HG03060 (cell line): ENCODE results near the gene NFASC.

ENCODE experiments used
- ATAC-seq: cut with Tn5 transposase; IDR thresholded peaks from one replicate; pipeline ENCODE4 v1.9.1; 2021; ENCODE audit warnings: low read depth, moderate number of reproducible peaks; ENCODE audit not compliant: unreplicated experiment

The NFASC gene

DNA sequence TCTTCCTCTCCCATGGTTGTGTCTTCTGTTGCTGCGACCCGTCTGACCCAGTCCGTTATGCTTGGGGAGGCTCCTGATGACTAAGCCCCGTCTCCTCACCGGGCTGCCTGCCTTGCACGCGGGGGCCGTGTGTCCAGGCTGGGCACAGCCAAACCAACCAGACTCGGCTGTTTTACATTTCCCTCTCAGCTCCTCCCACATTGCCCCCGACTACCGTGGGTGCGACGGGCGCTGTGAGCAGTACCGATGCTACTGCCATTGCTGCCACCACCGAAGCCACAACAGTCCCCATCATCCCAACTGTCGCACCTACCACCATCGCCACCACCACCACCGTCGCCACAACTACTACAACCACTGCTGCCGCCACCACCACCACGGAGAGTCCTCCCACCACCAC is 126.3 kb downstream of the NFASC start:
- ATAC-seq: no peak

DNA sequence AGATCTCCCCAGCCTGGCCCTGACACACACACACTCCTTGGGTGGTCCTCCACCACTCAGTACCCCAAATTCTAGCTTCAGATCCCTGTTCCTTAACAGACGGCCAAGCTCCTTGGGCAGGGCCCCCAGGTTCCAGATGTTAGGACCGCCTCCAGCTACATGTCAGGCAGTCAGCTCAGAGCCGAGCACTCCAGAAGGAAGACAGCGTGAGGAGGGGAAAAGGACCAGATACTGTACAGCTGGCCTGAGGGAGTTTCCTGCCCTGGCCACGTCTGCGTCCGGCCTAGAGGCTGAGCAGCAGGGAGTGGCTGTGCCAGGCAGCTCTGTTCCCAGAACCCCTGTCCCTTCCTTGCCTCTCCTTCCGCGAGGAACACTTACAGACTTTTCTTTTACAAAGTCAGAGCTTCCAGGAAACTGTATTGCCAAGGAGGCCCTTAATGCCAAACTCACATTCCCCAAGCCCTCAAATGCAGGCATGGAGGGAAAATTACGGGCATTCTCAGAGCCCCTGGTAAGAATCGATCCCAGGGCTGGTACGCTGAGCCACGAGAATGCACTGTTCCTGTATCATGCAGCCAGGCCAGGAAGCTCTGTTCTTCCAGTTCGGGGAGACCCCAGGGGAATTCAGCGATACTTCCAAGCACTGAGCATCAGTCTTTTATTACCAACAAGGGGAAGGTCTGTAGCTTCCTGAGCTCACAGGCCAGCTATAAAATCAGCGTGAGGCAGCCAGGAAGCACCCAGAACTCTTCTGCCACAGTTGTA is 127.1 kb downstream of the NFASC start:
- ATAC-seq: no peak

DNA sequence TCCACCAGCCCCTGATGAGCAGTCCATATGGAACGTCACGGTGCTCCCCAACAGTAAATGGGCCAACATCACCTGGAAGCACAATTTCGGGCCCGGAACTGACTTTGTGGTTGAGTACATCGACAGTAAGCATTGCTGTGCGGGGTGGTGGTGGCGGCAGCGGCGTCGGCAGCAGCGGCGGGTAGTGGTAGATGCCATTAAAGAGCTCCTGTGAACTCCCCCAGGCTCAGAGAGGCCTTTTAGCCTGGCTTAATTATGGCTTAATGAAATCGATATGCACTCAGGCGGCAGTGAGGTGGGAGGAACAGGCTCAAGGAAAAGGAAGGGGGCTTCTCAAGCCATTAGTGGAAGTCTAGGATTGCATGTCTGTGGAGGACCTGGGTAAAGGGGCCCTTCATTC is 130.5 kb downstream of the NFASC start:
- no peak for ATAC-seq

DNA sequence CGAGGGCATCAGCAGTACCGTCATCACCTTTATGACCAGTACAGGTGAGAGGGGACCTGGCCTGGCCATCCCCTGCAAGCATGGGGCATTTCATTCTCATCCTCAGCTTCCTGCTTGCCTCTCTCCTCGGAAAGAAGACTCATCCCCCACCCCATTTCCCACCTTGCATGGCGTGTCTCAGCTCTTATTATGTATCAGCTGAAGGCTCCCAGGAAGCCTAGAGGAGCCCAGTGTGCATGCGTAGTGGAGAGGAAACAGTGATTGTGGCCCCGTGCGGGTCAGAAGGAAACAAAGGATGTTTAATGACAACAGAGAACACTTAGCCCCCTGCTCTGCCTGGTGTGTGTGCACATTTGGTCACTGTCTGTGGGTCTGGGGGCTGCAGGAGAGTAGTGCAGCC is 132.0 kb downstream of the NFASC start:
- no peak for ATAC-seq

DNA sequence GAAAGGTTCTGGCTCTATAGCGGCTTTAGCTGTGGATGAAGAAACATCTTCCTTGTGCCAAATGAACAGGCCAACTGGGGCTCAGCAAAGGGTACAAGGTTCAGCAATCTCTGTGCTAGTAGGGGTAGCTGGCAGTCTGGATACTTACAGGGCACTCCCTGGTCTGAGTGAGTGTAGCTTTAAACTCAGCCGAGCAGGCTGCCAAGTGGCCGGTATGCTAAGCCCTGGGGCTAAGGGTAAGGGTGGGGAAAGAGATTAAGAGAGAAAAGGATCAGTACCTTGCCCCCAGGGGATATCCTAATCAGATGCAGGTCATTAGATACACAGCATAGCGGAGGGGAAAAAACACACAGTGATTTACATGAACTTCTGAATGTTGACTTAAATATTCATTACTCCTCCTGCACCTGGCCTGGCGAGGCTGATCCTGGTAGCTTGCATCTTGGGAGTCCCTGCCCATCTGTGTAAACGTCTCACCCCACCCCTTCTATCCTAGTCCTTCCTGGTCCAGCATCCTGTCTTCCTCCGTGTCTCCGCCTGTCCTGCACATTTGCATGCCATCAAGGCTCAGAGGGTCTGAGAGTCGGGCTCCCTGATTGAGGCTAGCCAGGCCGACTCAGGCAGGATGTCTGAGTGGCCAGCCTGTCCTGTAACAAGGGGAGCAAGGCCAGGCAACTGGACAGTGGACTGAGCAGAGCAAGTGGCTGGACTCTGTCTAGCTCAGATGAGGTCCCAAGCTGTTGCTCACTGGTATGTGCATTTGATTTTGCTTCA is 132.9 kb downstream of the NFASC start:
- ATAC-seq: no peak

DNA sequence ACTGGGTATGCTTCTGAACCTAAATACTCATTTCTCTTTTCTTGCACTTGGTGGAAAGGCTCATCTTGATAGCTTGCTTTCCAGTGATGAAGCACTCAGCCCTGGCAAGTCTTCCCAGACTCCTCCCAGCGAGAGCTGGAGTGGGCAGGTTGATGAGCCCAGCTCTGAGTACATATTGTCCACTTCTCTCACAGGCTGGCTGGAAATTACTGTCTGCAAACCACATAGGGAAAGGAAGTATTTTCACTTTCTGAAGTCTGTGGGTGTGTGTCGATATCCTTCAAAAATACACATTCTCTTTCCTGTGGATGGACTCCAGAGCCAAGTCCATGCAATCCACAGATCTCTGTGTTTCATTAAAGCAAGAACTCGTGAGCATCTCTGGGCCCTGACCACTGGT is 133.7 kb downstream of the NFASC start:
- no peak for ATAC-seq

DNA sequence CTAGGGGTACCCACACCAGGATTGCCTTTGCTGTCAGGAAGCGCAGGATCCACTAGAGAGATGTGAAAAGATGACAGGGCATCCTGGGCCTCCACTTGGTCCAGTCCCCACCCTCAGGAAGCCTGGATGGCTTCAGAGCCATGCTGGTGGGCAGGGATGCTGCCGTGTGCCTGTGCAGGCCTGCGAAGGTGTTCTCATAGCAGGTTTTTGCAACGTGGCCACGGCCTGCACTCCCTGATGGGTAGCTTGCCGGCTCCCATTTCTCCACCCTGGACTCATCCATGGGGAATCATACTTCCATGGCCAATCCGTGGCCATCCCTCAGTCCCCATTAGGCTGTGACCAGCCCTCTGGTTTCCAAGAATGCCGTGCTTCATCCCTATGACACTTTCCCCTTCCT is 138.2 kb downstream of the NFASC start:
- ATAC-seq: no peak

DNA sequence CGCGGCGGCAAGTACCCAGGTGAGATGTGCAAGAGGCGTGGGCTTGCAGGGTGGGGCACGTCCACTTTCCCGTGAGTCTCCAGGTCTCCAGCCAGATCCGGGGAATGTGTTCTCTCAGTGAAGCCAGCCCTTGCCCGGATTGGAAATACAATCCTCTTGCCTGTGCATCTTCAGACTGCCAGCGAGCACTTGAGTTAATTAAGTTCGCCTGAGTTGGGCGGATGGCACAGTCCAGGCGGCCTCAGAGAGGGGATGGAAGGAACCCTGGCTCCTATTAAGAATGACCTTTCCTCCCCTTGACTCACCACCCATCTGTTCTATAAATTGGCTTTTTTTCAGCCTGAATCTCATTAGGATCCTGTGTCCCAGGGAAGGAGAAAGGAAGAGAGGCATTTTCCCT is 139.0 kb downstream of the NFASC start:
- no peak for ATAC-seq

DNA sequence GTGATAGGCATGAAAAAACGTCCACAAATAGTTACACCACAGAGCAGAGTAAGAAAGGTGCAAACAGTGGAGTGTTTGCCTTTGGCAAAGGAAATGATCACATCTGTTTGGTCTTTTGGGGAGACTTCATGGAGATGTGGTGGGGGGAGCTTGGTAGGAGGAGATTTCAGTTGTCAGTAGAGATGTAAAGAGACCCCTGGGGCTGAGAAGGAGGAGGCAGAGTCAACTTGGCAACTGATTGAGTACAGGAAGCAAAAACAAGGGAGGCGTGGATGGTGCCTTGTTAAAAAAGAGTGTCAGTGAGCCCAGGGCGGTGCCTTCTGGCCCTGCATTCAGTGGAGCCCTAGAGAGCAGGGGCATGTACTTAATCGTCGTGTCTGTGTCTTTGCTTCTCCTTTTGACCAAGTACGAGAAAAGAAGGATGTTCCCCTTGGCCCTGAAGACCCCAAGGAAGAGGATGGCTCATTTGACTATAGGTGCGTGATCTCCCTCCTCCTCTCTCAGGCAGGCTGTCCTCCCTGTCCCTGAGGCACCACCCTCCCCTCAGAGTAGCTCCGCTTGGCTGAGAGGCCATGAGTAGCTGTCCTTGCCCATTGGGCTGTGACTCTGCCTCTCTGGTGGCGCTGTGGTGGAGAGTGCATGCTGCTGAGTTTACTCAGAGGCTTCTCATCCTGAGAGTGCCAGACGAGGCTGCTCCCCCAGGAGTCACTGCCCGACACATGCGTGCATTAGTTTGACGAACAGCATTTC is 141.9 kb downstream of the NFASC start:
- no peak for ATAC-seq

DNA sequence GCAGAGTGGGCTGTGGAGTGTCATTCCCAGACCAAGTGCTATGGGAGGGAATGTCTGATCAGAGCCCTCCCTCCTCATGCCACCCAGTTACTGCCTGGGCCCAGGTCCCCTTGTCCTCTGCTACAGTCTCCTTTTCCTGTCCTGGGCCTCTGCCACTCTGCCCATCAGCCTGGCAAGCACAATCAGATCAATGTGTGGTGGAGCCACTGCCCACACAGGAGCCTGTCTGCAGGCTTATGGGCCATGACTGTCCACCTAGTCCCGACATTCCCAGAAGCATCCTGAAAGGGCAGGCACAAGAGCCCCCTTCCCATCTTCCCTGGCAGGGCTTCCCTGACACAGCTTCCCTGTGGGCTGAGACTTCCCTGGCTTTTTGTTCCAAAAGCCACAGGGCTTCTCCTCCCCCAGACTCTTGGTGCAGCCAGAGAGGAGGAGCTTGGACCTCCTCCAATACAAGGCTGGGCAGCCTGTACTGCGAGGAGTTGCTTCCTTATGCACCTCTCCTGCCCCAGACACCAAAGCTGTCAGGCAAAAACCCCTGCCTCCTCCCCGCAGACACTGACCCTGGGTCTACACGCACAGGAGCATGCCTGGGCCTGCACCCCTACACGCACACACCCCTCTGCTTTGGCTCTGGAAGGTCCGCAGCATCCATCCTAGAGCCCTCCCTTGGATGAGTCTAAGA is 143.2 kb downstream of the NFASC start:
- no peak for ATAC-seq

DNA sequence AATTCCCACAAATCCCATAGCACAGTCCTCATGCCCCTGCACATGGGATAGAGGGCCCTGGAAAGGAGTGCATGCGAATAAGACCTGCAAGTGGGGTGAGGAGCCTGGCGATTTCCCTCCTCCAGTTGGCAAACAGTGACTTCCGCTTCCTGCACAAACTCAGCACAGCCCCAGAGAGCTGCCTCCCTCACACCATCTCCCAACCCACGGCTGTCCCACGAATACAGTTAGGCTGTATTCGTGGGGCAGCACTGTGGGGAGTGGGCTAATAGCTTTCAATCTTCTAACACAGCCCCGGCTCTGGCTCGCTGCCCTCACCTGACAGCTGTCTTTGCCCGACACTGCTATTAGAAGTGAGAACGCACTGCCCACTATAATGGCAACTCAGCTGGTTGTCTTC is 144.1 kb downstream of the NFASC start:
- no peak for ATAC-seq

DNA sequence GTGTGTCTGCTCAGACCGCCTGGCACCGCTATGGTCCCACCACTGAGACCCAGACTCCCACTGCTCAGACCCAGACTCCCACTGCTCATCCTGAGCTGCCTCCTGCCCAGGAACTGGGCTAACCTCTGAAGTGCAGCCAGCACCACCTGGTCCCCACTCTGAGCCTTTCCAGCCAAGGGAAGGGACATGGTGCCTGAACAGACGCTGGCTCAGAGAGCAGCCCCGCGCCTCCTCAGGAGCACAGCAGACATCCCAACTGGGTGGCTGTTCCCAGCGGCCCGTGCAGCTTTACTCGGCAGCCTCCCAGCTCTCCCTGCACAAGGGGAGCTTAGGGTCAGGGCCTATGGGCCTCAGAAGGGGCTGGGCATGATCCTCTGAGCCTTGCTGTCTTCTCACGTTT is 144.6 kb downstream of the NFASC start:
- no peak for ATAC-seq

DNA sequence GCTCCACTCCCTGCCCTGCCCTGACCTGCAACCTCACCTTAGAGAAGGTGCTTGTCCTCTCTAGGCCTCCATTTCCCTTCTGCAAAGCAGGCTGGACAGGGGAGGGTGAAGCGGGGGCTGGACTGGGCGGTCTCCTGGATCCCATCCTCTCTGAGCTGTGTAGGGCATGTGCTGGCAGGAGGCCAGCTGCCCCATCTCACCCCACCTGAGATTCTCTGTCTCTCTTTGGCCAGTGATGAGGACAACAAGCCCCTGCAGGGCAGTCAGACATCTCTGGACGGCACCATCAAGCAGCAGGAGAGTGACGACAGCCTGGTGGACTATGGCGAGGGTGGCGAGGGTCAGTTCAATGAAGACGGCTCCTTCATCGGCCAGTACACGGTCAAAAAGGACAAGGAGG is 145.4 kb downstream of the NFASC start:
- no peak for ATAC-seq

DNA sequence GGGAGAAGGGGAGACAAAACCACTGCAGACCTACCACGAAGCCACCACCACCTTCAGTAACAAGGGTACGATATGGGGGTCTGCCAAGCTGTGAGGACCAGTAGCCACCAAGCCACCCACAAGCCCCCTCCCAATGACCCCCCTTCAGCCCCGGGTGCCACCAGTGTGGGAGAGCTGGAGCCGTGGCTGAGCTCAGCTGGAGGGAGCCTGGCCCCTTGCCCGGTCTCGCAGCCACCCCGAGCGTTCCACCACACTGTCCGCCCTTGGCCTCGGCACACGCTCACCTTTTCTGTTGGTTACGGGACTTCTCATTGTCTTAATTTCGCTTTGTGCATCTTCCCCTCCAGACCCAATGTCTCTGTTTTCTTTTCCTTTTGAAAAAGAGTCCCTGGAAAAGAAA is 145.9 kb downstream of the NFASC start:
- ATAC-seq: no peak

DNA sequence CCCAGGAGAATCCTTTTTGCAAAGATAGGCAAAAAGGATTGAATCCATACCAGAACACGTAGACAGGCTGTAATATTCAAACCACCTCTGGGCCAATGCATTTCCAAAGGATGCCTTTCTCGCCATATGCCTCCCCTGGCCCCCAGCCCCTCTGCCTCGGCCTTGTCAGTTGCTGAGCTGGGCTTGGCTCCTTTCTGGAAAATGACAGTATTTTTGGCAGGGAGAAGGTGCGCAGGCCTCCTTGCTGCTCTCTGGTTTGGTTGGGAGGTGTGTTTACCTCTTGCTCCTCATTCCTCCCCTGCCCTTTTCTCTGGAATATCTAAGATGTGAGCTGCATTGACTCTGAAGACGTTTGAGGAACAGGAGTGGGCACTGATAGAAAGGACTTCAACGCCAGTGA is 146.3 kb downstream of the NFASC start:
- ATAC-seq: no peak

DNA sequence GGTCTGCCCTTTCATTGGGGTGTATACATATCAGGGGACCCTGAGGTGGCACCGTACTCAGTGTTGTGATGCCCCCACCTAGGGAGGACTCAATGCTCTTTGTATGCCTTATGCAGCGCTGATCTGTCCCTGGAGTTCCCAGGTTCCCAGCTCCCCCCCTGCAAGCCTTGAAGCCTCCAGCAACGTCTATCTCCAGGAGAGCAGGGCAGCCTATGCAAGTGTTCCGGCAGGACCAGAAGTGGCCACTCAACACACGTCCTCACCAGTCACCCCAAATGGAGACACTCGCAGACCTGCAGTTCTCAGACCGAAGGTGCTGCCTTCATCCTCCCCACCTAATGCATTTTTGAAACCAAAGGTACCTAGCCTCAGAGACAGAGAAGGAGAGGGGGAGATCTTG is 147.1 kb downstream of the NFASC start:
- no peak for ATAC-seq

DNA sequence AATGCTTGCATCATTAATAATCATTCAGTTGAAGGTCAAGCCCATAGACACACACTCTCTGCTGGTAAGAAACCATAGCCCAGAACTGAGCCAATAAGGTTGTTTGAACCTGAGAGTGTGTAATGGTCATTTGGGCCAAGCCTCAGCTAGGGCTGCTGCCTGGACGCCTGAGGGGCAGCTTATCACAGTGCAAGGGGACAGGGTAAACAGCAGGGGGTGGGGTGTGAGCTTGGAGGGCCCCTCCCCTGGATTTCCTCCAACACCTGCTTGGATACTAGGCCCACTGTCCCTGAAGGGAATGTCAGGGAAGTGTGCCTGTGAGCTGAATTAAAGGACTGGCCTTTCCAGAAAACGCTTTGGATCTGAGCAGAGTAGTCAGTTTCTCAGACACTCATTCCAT is 147.7 kb downstream of the NFASC start:
- no peak for ATAC-seq

DNA sequence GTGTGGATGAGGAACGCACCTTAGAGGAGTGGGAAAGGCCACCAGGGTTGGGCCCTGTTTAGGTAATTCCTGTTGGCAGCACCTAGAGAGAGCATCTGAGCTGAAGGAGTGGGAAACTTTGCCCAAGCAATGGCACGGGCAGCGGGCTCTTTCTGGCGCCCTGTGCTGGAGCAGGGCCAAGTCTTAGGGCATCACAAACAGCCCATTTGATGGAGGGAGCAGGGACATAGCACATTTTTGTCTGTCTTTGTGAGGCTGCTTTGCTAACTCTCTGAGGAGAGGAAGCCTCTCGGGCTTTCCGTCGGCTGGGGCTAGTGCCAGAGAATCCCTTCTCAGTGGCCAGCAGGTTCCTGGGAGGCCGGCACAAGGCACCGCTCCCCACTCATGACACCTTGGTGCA is 149.8 kb downstream of the NFASC start:
- no peak for ATAC-seq

DNA sequence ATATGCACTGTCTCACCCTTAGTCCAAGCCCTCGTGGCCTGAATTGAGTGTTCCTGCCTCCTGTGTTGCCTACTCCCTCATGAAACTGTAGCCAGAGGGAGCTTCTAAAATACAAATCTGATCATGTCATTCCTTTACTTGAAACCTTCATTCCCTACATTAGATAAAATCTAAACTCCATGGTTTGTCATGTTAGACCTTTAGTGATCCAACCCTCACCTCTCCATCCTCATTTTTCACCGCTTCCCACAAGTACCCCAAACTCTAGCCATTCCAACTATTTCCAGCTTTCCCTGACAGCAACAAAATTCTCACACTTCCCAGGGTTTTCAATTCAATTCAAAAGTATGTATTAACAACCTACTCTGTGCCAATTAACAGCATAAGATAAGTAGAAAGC is 154.0 kb downstream of the NFASC start:
- no peak for ATAC-seq

DNA sequence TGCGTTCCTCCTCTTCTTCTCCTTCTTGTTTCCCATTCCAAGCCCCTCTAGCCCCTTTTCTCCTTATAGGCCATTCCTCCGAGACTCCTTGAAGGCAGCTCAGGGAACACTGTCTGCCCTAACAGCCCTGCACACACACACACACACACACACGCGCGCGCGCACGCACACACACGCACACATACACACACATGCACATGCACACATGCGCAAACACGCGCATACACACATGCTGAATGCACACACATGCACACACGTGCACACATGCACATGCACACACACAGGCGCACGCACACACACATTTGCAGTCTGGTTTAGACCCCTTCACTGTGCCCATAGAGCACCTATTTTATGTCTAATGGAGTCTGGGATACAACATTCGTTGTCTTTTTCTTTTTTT is 154.6 kb downstream of the NFASC start:
- no peak for ATAC-seq

DNA sequence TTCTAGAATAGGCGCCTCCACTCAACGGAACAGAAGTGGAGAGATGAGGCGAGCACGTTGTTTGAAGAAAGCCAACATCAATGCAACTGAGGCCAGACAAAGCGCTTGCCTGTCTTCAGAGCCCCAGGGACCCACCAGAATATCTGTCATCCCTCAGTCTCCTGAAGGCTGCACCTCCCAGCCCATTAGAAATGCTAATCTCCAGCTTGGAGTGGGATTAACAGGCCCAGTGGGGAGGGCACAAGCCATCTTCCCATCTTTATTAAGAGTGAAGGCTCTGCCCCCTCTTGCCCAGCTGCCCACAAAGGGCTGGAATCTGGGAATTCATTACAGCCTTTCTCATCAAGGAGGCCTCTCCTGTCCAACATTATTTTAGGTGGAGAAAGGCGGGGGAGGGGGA is 155.5 kb downstream of the NFASC start:
- no peak for ATAC-seq
